Left renal cortex interstitium (tissue), 4 donors: Measurements from ENCODE around the gene FLCN. TPM values are rescaled to one million over a fixed set of nuclear protein-coding genes. Genes with fewer than 3 reads are reported as not detected.

ENCODE experiments used
- DNase-seq, 4 donors: peaks; one replicate each; pipeline ENCODE4 v3.0.0-alpha.2; 2013; ENCODE audit warnings: low read depth in 4 of 4, low spot score in 2 of 4, missing footprints in 1 of 4
- polyA plus RNA-seq, 4 donors: library from polyadenylated mRNA; unstranded; fragments of 120-200 nt; gene quantifications; one replicate each; pipeline ENCODE4 v1.2.1, GENCODE V29; 2013; ENCODE audit not compliant: insufficient read length in 4 of 4

FLCN gene
- polyA plus RNA-seq, 4 donors, result 20.9 to 55.6 (median 34.8) TPM

- DNase-seq, result no peak
These were observed 66.5 kb downstream of the FLCN start for GRCh38 chr17:17170346-17170985.

DNA sequence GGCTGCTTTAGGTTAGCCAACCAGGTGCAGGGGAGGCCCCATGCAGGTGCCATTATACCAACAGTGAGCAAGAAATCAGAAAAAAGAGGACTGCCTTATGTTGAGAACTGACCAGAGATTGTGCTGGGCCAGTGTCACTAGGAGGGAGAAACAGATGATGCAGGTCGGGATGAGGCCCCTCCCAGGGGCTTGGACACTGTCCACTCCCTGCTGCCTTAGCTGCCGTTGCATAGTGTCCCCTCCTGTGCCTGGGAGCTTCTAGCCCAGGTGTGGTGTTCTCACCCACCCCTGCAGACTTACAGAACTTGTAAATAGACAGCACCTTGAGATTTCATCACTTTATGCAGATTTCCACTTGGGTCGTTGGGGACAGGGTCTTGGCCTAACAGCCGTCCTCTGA, 67.6 kb downstream of the FLCN start:
- DNase-seq, result no peak

GRCh38 chr17:17168401-17168800, 68.6 kb downstream of the FLCN start:
- no peak for DNase-seq

DNA sequence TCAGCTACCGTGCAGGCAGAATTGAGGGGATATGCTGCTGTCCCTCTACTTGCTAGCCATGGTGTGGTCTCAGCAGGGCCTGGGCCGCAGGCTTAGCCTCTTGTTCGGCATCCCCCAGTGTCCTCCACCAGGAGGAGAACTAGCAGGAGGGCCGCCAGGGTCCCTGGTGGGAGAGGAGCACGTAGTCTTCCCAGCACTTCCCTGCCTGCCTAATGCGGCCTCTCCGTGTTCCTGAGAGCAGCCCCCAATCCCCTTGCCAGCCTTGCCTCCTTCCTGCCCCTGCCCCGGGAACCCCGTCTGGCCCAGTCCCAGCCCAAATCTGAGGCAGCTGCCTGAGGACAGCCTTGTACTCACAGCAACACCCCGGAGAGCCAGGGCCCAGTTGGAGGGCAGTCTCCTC, 69.0 kb downstream of the FLCN start:
- no peak for DNase-seq

GRCh38 chr17:17167356-17167755, 69.6 kb downstream of the FLCN start:
- DNase-seq, result no peak

DNA sequence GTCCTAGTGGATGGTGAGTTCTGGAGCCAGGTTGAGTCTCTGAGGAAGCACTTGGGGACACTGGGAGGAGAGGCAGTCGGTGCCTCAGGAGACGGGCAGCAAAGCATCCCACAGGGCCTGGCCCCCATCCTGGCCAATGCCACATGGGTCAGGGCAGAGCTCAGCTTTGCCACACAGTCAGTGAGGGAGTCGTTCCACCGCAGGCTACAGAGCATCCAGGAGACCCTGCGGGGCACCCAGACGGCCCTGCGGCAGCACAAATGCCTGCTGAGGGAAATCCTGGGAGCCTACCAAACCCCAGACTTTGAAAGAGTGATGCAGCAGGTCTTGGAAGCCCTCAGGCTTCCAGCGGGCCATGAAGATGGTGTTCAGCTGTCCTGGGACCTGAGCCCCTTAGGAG, 70.5 kb downstream of the FLCN start:
- no peak for DNase-seq

DNA sequence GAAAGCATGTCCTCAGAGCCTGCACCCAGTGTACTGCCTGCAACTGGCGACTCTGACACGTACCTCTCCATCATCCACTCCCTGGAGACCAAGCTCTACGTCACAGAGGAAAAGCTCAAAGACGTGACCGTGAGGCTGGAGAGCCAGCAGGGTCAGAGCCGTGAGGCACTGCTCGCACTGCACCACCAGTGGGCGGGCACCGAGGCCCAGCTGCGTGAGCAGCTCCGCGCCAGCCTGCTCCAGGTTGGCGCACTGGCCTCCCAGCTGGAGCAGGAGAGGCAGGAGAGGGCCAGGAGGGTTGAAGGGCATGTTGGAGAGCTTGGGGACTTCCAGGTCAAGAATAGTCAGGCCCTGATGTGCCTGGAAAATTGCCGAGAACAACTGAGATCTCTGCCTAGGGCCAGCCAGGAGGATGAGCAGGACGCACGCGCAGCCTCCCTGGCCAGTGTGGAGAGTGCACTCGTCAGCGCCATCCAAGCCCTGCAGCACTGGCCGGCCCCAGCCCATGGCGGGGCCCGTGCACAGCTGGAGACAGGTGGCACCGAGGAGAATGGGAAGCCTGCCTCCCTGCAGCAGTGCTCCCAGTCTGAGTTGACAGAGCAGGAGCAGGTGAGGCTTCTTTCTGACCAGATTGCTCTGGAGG, 71.2 kb downstream of the FLCN start:
- DNase-seq, result no peak

DNA sequence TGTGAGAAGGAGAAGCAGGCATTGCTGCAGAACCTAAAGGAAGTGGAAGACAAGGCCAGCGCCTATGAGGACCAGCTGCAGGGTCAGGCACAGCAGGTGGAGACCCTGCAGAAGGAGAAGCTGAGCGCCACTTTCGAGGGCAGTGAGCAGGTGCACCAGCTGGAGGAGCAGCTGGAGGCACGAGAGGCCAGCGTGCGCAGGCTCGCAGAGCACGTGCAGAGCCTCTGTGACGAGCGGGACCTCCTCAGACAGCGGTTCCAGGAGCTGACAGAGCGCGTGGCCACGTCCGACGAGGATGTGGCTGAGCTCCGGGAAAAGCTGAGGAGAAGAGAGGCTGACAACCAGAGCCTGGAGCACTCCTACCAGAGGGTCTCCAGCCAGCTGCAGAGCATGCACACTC, 72.3 kb downstream of the FLCN start:
- DNase-seq, result no peak

DNA sequence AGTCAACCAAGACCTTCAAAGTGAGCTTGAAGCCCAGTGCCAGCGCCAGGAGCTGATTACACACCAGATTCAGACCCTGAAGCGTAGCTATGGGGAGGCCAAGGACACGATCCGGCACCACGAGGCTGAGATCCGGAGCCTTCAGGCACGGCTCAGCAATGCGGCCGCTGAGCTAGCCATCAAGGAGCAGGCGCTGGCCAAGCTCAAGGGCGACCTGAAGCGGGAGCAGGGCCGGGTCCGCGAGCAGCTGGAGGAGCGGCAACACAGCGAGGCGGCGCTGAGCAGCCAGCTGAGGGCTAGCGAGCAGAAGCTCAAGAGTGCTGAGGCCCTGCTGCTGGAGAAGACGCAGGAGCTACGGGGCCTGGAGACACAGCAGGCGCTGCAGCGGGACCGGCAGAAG, 72.8 kb downstream of the FLCN start:
- no peak for DNase-seq

Other genes starting within 250 kb of the FLCN start
- gene MPRIP, start 194.7 kb downstream of the FLCN start, polyA plus RNA-seq, result 100 to 1,000 TPM; 142 to 202 (median 173) TPM
- 1 to 10 TPM; 3.3 to 5.5 (median 4.4) TPM for gene PLD6, start 30.8 kb downstream of the FLCN start, polyA plus RNA-seq
- gene COPS3, start 44.1 kb upstream of the FLCN start, polyA plus RNA-seq, result 10 to 100 TPM; 75.8 to 82.8 (median 77.6) TPM
- gene NT5M, start 66.2 kb upstream of the FLCN start, polyA plus RNA-seq, result 1 to 10 TPM; 4.1 to 8.6 (median 6.3) TPM
- 10 to 100 TPM; 20.9 to 23.5 (median 22.3) TPM for gene MED9, start 239.8 kb upstream of the FLCN start, polyA plus RNA-seq